ENCODE data around the gene CACNA1H.

- TF ChIP-seq CTCF (IDR thresholded peaks at IDR 0.05; ENCODE audit: low read depth, low read length, poor library complexity, severe bottlenecking) (no peak), EZH2phosphoT487 (IDR thresholded peaks at IDR 0.05; ENCODE audit: borderline replicate concordance, low read length) (no peak)
These were observed 32.9 kb upstream of the CACNA1H start for GRCh38 chr16:1119766-1120576.

Data from DOHH2 (cell line).